Tibial artery (tissue), 4 donors: ENCODE results near the gene MPRIP.
"Not testable (repeated sequence)": the region's sequence is repeated elsewhere in the genome, so short reads cannot be mapped to it uniquely, and the experiment has no call there.

Source experiments
- DNase-seq, 2 donors: peaks; one replicate each; pipeline ENCODE4 v3.0.0-alpha.2; 2019
- H3K27ac ChIP-seq, 2 donors: fragments of 200-600 bp; sonication (generic) in 1 of 2; 1 replicate in 1 of 2; 2 replicates in 1 of 2; pipeline ENCODE4 v1.5.1; 2018 to 2019; ENCODE audit warnings: mild to moderate bottlenecking in 1 of 2
- H3K27me3 ChIP-seq, 2 donors: fragments of 200-600 bp; sonication (generic) in 1 of 2; one replicate each; pipeline versions ENCODE4 v1.5.1 to v1.6.0; 2016 to 2019
- H3K36me3 ChIP-seq, 3 donors: fragments of 200-600 bp; sonication (generic) in 2 of 3; one replicate each; pipeline ENCODE4 v1.5.1; 2016 to 2019; ENCODE audit warnings: mild to moderate bottlenecking in 2 of 3
- H3K4me1 ChIP-seq, 4 donors: fragments of 200-600 bp; sonication (generic) in 2 of 4; 1 replicate in 3 of 4; 2 replicates in 1 of 4; pipeline ENCODE4 v1.5.1; 2016 to 2019
- H3K4me3 ChIP-seq, 2 donors: fragments of 200-600 bp; sonication (generic) in 1 of 2; 1 replicate in 1 of 2; 2 replicates in 1 of 2; pipeline ENCODE4 v1.5.1; 2018 to 2019; ENCODE audit warnings: mild to moderate bottlenecking in 2 of 2
- H3K9me3 ChIP-seq, 3 donors: fragments of 200-600 bp; sonication (generic) in 1 of 3; one replicate each; pipeline ENCODE4 v1.5.1; 2016 to 2019
- CTCF ChIP-seq, 2 experiments: fragments of 200-600 bp in 1 of 2; fragments of 450-650 bp in 1 of 2; IDR thresholded peaks; one replicate each; pipeline ENCODE4 v1.5.1; 2017 to 2019; ENCODE audit warnings: antibody characterized with exemption in 2 of 2, mild to moderate bottlenecking in 1 of 2, moderate library complexity in 1 of 2
- intact Hi-C: fragments of 100-400 bp; cut with DNase I; formaldehyde crosslinking; loops from one replicate; pipeline ENCODE4 v1.15.0; 2023; ENCODE audit warnings: low total_unique reads

MPRIP gene

DNA sequence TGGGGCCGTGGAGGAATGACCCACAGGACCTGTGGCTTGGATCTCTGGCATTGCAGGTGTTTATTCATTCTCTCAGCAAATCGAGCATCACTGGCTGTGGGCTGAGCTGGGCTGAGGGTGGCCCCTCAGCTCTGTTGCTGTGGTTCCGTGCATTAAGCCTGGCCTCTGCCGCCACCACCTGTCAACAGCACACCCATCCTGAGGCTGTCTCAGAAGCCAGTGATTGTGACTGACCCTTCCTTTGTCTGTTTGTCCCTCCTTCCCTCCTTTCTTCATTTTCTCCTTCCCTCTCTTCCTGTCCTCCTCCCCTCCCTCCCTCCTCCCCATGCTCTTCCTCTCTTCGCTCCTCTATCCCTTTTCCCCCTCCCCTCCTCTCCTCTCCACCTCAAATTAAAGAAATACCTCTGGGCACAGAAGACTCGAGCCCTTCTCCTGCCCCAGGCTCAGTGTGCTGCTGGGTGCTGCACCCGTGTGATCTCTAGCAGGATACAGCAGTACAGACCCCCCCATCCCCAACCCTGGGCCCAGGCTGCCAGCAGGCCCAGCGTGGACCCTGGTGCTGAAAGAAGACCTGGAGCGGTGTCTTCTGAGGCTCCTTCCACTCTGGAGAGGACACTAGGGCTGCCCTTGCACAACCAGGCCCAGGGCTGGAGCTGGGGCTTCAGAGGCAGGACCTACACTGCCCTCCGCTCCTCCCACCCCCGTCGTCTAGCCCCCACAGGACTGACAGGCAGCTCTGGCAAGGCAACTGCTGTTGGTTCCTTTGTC, 88.0 kb downstream of the MPRIP start:
- Histone ChIP-seq H3K4me1 (peaks cover 0 to 57% (median 41%) of the 10 kb centered on the region in 4 donors), H3K9me3 (no peaks in the 10 kb centered on the region), H3K36me3 (peaks cover 24 to 83% (median 68%) of the 10 kb centered on the region in 3 donors), H3K27me3 (no peaks in the 10 kb centered on the region), H3K27ac (no peak overlapping the region), H3K4me3 (no peak overlapping the region)
- no peak for DNase-seq
- TF ChIP-seq CTCF (IDR thresholded peaks at IDR 0.05): no peak
- intact Hi-C loops: no loop called here

DNA sequence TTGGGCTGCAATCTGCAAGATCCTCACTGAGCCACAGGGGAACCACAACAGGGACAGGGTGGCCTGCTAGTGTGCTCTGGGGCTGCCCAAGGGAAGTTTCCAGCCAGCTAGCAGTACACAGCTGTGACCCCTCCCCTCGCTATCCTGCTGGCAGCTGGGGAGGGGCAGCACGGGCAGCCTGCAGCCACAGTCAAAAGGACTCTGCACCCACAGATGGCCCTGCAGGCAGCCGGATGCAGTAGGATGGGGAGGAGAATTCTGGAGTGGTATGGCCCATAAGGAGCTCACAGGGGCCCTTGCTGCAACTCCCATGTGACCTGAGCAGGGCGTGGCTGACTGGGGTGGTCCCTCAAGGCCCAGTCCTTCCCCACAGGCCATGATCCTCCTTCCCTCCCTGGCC, 89.6 kb downstream of the MPRIP start:
- intact Hi-C loops: no loop called here
- DNase-seq: no peak
- peaks cover 0 to 41% (median 26%) of the 10 kb centered on the region in 4 donors for H3K4me1 ChIP-seq

GRCh38 chr17:17132746-17133145, 90.5 kb downstream of the MPRIP start:
- peaks cover 0 to 32% (median 18%) of the 10 kb centered on the region in 4 donors for H3K4me1 ChIP-seq
- no peak overlapping the region for H3K4me3 ChIP-seq
- H3K36me3 ChIP-seq: peaks cover 39 to 94% (median 91%) of the 10 kb centered on the region in 3 donors
- H3K27me3 ChIP-seq: no peaks in the 10 kb centered on the region
- DNase-seq: no peak
- intact Hi-C loops: no loop called here
- TF ChIP-seq CTCF (IDR thresholded peaks at IDR 0.05): no peak
- no peak overlapping the region for H3K27ac ChIP-seq
- H3K9me3 ChIP-seq: no peaks in the 10 kb centered on the region

More for the DNA sequence above, 89.6 kb downstream of the MPRIP start:
- Histone ChIP-seq H3K27me3 (no peaks in the 10 kb centered on the region), H3K36me3 (peaks cover 32 to 94% (median 83%) of the 10 kb centered on the region in 3 donors), H3K4me3 (no peak overlapping the region), H3K9me3 (no peaks in the 10 kb centered on the region), H3K27ac (no peak overlapping the region)
- no peak for TF ChIP-seq CTCF (IDR thresholded peaks at IDR 0.05)

DNA sequence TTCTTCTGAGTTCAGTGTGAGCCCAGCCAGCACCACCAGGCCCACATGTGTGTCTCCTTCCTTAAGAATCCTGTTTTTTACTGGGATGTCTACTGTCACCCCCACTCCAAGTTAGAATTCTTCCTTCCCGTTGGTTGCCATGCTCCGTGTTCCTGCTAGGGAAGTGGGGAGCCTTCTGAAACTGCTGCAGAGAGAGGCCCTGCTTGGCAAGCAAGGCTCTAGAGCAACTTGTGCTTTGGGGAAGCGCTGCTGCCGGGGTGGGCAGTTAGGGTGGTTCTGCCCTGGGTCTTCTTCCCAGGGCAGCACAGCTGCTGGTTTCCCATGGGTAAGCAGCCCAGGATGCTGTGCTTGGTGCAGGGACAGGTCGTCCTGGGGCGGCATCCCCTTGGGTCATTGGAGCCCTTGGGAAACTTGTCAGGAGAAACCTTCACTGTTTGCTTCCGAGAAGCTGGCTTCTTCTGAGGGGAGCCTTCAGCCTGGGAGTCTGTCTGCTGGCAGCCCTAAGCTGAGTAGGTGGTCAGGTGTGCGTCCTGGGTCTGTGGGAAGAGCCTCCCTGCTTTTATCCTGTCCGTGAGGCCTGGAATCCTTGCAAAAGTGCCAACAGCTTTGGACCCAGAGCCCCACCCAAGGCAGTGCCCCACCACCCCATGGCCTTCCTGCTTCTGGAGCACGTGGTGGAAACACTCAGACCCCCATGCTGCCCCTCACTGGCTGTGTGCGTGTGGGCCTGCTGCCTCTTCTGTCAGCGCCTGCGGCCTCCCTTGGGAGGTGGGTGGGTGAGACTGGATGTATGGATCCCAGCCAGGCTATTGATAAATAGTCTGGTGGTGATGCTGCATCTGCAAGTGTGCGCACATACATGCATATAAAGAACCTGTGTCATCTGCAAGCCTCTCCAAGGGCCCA, 92.0 kb downstream of the MPRIP start:
- no peaks in the 10 kb centered on the region for H3K9me3 ChIP-seq
- peaks cover 55 to 96% (median 92%) of the 10 kb centered on the region in 3 donors for H3K36me3 ChIP-seq
- no peak for DNase-seq
- H3K4me1 ChIP-seq: peaks cover 0 to 17% (median 7%) of the 10 kb centered on the region in 4 donors
- H3K27ac ChIP-seq: no peak overlapping the region
- intact Hi-C loops: no loop called here
- no peaks in the 10 kb centered on the region for H3K27me3 ChIP-seq
- no peak overlapping the region for H3K4me3 ChIP-seq
- TF ChIP-seq CTCF (IDR thresholded peaks at IDR 0.05): no peak

GRCh38 chr17:17134957-17135333, 92.7 kb downstream of the MPRIP start:
- DNase-seq: no peak
- Histone ChIP-seq H3K27ac (no peak overlapping the region), H3K36me3 (peaks cover 61 to 97% (median 93%) of the 10 kb centered on the region in 3 donors), H3K27me3 (no peaks in the 10 kb centered on the region), H3K4me3 (no peak overlapping the region), H3K4me1 (peaks cover 0 to 15% (median 4%) of the 10 kb centered on the region in 4 donors), H3K9me3 (no peaks in the 10 kb centered on the region)
- intact Hi-C loops: no loop called here
- no peak for TF ChIP-seq CTCF (IDR thresholded peaks at IDR 0.05)

- H3K36me3 ChIP-seq: peaks cover 60 to 97% (median 96%) of the 10 kb centered on the region in 3 donors
- H3K4me3 ChIP-seq, intact Hi-C loops, H3K27me3 ChIP-seq, H3K9me3 ChIP-seq, H3K27ac ChIP-seq, DNase-seq: not testable (repeated sequence)
- H3K4me1 ChIP-seq: peaks cover 0 to 23% (median 9%) of the 10 kb centered on the region in 4 donors
Measured at GRCh38 chr17:17136221-17136620, 94.0 kb downstream of the MPRIP start.
